Stimulated activated CD4-positive, alpha-beta T cell treated with anti-CD3 and anti-CD28 coated beads, Interleukin-4, amount 100 ng/mL, for 48 hours (primary cell): ENCODE measurements around the gene RPTOR.

ENCODE experiments used
- DNase-seq, 2 donors: peaks; one replicate each; pipeline ENCODE4 v3.0.0-alpha.2; 2020; ENCODE audit warnings: low read depth in 2 of 2

The RPTOR gene

GRCh38 chr17:80892019-80892855 is 347.6 kb downstream of the RPTOR start:
- DNase-seq: peak; percentile 86 to 95

- peak; percentile 47 to 49 for DNase-seq
Measured at GRCh38 chr17:80892900-80893603, 348.4 kb downstream of the RPTOR start.

- DNase-seq: no peak
Measured at GRCh38 chr17:80893604-80894438, 349.2 kb downstream of the RPTOR start.

GRCh38 chr17:80894439-80894721 is 349.7 kb downstream of the RPTOR start:
- no peak for DNase-seq

GRCh38 chr17:80894726-80895125 is 350.1 kb downstream of the RPTOR start:
- DNase-seq: no peak

- DNase-seq: no peak
Measured at GRCh38 chr17:80895366-80895765, 350.7 kb downstream of the RPTOR start.

GRCh38 chr17:80898716-80899115 is 354.1 kb downstream of the RPTOR start:
- DNase-seq: no peak

- peak; percentile 79 to 85 for DNase-seq
Measured at GRCh38 chr17:80899402-80900268, 355.0 kb downstream of the RPTOR start.

GRCh38 chr17:80901319-80901718 is 356.7 kb downstream of the RPTOR start:
- no peak for DNase-seq

- DNase-seq: no peak
Measured at GRCh38 chr17:80902197-80902962, 357.7 kb downstream of the RPTOR start.

GRCh38 chr17:80902963-80903611 is 358.4 kb downstream of the RPTOR start:
- no peak for DNase-seq

GRCh38 chr17:80904036-80904753 is 359.6 kb downstream of the RPTOR start:
- no peak for DNase-seq

GRCh38 chr17:80905586-80906230 is 361.1 kb downstream of the RPTOR start:
- no peak for DNase-seq

- no peak for DNase-seq
Measured at GRCh38 chr17:80906364-80907259, 362.0 kb downstream of the RPTOR start.

- no peak for DNase-seq
Measured at GRCh38 chr17:80907281-80907680, 362.6 kb downstream of the RPTOR start.

GRCh38 chr17:80908211-80908610 is 363.6 kb downstream of the RPTOR start:
- no peak for DNase-seq

GRCh38 chr17:80908776-80909175 is 364.1 kb downstream of the RPTOR start:
- no peak for DNase-seq

GRCh38 chr17:80909635-80910034 is 365.0 kb downstream of the RPTOR start:
- DNase-seq: no peak
